Liver (tissue), 9 donors: ENCODE results near the gene ASAP2. TPM values are rescaled to one million over a fixed set of nuclear protein-coding genes. Genes with fewer than 3 reads are reported as not detected.

Experiments used
- DNase-seq: peaks from one replicate; pipeline ENCODE4 v3.0.0-alpha.2; 2017; ENCODE audit warnings: low spot score
- H3K27ac ChIP-seq, 2 donors: one replicate each; pipeline ENCODE4 v1.7.0; 2013; ENCODE audit warnings: inconsistent platforms in 2 of 2, low read length in 2 of 2, control low read depth in 1 of 2, low read depth in 1 of 2, mild to moderate bottlenecking in 1 of 2
- H3K27me3 ChIP-seq, 4 donors: one replicate each; pipeline versions ENCODE4 v1.6.1 to v1.7.0; 2013; ENCODE audit warnings: low read length in 3 of 4, inconsistent platforms in 1 of 4, mild to moderate bottlenecking in 1 of 4, moderate library complexity in 1 of 4; ENCODE audit not compliant: control insufficient read depth in 4 of 4, insufficient read depth in 4 of 4
- H3K36me3 ChIP-seq, 4 donors: one replicate each; pipeline versions ENCODE4 v1.6.1 to v1.7.0; 2013; ENCODE audit warnings: low read length in 3 of 4, mild to moderate bottlenecking in 3 of 4, low read depth in 1 of 4, moderate library complexity in 1 of 4; ENCODE audit not compliant: control insufficient read depth in 4 of 4, insufficient read depth in 3 of 4
- H3K4me1 ChIP-seq, 4 donors: one replicate each; pipeline versions ENCODE4 v1.6.1 to v1.7.0; 2013; ENCODE audit warnings: low read length in 3 of 4, mild to moderate bottlenecking in 3 of 4, moderate library complexity in 1 of 4; ENCODE audit not compliant: control insufficient read depth in 4 of 4, insufficient read depth in 4 of 4
- H3K4me3 ChIP-seq, 3 donors: one replicate each; pipeline versions ENCODE4 v1.6.1 to v1.7.0; 2013; ENCODE audit warnings: low read length in 3 of 3, control low read depth in 1 of 3, low read depth in 1 of 3, mild to moderate bottlenecking in 1 of 3
- H3K9ac ChIP-seq, 2 donors: one replicate each; pipeline ENCODE4 v1.7.0; 2013; ENCODE audit warnings: low read length in 2 of 2, mild to moderate bottlenecking in 2 of 2, moderate library complexity in 2 of 2, control low read depth in 1 of 2, low read depth in 1 of 2
- H3K9me3 ChIP-seq, 4 donors: one replicate each; pipeline versions ENCODE4 v1.6.1 to v1.7.0; 2013; ENCODE audit warnings: low read length in 3 of 4; ENCODE audit not compliant: control insufficient read depth in 4 of 4
- EGR1 ChIP-seq, 2 donors: IDR thresholded peaks; 2 replicates each; pipeline ENCODE4 v1.6.1; 2016 to 2018; ENCODE audit warnings: antibody characterized with exemption in 2 of 2, low read depth in 2 of 2
- FOXA1 ChIP-seq: IDR thresholded peaks from 2 replicates; pipeline ENCODE4 v1.6.1; 2016; ENCODE audit warnings: antibody characterized with exemption
- FOXA2 ChIP-seq: IDR thresholded peaks from 2 replicates; pipeline ENCODE4 v1.6.1; 2016; ENCODE audit warnings: antibody characterized with exemption
- GABPA ChIP-seq, 2 donors: IDR thresholded peaks in 1 of 2; conservative IDR thresholded peaks in 1 of 2; 2 replicates each; pipeline ENCODE4 v1.6.1; 2016; ENCODE audit warnings: antibody characterized with exemption in 2 of 2, mild to moderate bottlenecking in 1 of 2, moderate library complexity in 1 of 2
- HNF4A ChIP-seq, 2 donors: conservative IDR thresholded peaks; 2 replicates each; pipeline ENCODE4 v1.6.1; 2016; ENCODE audit warnings: antibody characterized with exemption in 2 of 2, mild to moderate bottlenecking in 2 of 2
- HNF4G ChIP-seq: IDR thresholded peaks from 2 replicates; pipeline ENCODE4 v1.6.1; 2016; ENCODE audit warnings: antibody characterized with exemption
- JUND ChIP-seq, 2 donors: IDR thresholded peaks; 2 replicates each; pipeline ENCODE4 v1.6.1; 2016; ENCODE audit warnings: antibody characterized with exemption in 2 of 2
- NR2F2 ChIP-seq: IDR thresholded peaks from 2 replicates; pipeline ENCODE4 v1.6.1; 2016; ENCODE audit warnings: antibody characterized with exemption
- RAD21 ChIP-seq, 2 donors: IDR thresholded peaks; 2 replicates each; pipeline ENCODE4 v1.6.1; 2016; ENCODE audit warnings: antibody characterized with exemption in 2 of 2, mild to moderate bottlenecking in 2 of 2
- RXRA ChIP-seq, 2 donors: IDR thresholded peaks; 2 replicates each; pipeline ENCODE4 v1.6.1; 2017 to 2018; ENCODE audit warnings: antibody characterized with exemption in 2 of 2, mild to moderate bottlenecking in 1 of 2
- SP1 ChIP-seq: IDR thresholded peaks from 2 replicates; pipeline ENCODE4 v1.6.1; 2018; ENCODE audit warnings: antibody characterized with exemption, mild to moderate bottlenecking
- TAF1 ChIP-seq: conservative IDR thresholded peaks from 2 replicates; pipeline ENCODE4 v1.6.1; 2016; ENCODE audit warnings: antibody characterized with exemption, mild to moderate bottlenecking
- YY1 ChIP-seq: IDR thresholded peaks from 2 replicates; pipeline ENCODE4 v1.6.1; 2016; ENCODE audit warnings: antibody characterized with exemption, mild to moderate bottlenecking
- WGBS: extraction: QIAGEN DNeasy Blood & Tissue Kit; methylation state at CpG from one replicate; pipeline ENCODE4 v1.1.7; 2013; 5-methylcytosine and 5-hydroxymethylcytosine counted together
- polyA plus RNA-seq, 2 donors: library from polyadenylated mRNA; stranded (reverse) in 1 of 2; unstranded in 1 of 2; fragments of 200-250 nt in 1 of 2; fragments of >200 nt in 1 of 2; fragmentation: Nextera tagmentation in 1 of 2; extraction: Ambion mirVana in 1 of 2; gene quantifications; one replicate each; pipeline versions ENCODE4 v1.2.1 to v1.2.3, GENCODE V29; 2013 to 2015
- total RNA-seq, 2 donors: library from RNA; depleted of rRNA; stranded (reverse); fragments of >200 nt; gene quantifications; one replicate each; pipeline ENCODE4 v1.2.3, GENCODE V29; 2014
- TF ChIP-seq, protein P1 (sequence below): IDR thresholded peaks from 2 replicates; pipeline ENCODE4 v1.6.1; 2016; ENCODE audit warnings: antibody characterized with exemption
- TF ChIP-seq, protein P2 (sequence below): fragments of 150-350 bp; IDR thresholded peaks from 2 replicates; pipeline ENCODE4 v1.5.1; 2017; ENCODE audit warnings: improper control_type of control experiment, low read depth, low read length; ENCODE audit not compliant: missing input control
- TF ChIP-seq, protein P3 (sequence below): IDR thresholded peaks from 2 replicates; pipeline ENCODE4 v1.6.1; 2016; ENCODE audit warnings: antibody characterized with exemption
- TF ChIP-seq, protein P4 (sequence below): IDR thresholded peaks from 2 replicates; pipeline ENCODE4 v1.6.1; 2016; ENCODE audit warnings: antibody characterized with exemption
- donor health status: healthy.
- donor health status: healthy.
- donor health status: healthy.
- donor health status: healthy.
- donor health status: healthy.

ASAP2 gene
- total and polyA plus RNA-seq, 4 donors, result 0.36 to 5.9 (median 2.6) TPM

DNA sequence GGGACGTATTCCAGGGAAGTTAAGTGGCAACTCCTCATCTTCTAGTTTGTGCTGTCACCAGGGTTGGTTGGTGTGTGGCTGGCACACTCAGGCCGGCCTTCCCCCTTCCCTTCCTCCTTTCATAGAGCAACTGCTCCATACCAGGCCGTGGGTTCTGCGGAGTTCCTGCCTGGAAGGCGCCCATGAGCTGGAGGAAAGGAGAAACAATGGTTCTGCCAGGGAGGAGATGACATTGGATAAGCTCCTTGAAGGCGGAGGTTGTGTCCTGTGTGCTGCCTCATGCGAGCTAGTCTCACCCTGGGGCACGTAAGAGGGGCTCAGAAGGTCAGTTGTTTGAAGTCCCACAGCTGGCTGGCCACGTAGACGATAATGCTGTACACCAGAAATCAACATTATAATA, 19.2 kb downstream of the ASAP2 start:
- H3K4me1 ChIP-seq, result peaks cover 0 to 9% (median 2%) of the 10 kb centered on the region in 4 donors
- DNase-seq, result no peak
- H3K36me3 ChIP-seq, result no peaks in the 10 kb centered on the region
- WGBS, result 84% methylated on average over 10 of the region's 10 CpGs
- H3K27ac ChIP-seq, result no peak overlapping the region
- no peak overlapping the region for H3K4me3 ChIP-seq
- H3K9ac ChIP-seq, result no peak overlapping the region
- no peaks in the 10 kb centered on the region for H3K9me3 ChIP-seq
- no peaks in the 10 kb centered on the region for H3K27me3 ChIP-seq
- TF ChIP-seq GABPA (IDR thresholded peaks at IDR 0.05 in 1 of 2, conservative IDR thresholded peaks at IDR 0.05 in 1 of 2), result no peak
- no peak for TF ChIP-seq FOXA2
- no peak for TF ChIP-seq FOXA1
- TF ChIP-seq RAD21 (IDR thresholded peaks at IDR 0.05), result no peak
- TF ChIP-seq, protein P1, sequence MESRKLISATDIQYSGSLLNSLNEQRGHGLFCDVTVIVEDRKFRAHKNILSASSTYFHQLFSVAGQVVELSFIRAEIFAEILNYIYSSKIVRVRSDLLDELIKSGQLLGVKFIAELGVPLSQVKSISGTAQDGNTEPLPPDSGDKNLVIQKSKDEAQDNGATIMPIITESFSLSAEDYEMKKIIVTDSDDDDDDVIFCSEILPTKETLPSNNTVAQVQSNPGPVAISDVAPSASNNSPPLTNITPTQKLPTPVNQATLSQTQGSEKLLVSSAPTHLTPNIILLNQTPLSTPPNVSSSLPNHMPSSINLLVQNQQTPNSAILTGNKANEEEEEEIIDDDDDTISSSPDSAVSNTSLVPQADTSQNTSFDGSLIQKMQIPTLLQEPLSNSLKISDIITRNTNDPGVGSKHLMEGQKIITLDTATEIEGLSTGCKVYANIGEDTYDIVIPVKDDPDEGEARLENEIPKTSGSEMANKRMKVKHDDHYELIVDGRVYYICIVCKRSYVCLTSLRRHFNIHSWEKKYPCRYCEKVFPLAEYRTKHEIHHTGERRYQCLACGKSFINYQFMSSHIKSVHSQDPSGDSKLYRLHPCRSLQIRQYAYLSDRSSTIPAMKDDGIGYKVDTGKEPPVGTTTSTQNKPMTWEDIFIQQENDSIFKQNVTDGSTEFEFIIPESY, result no peak
- no peak for TF ChIP-seq JUND (IDR thresholded peaks at IDR 0.05)
- TF ChIP-seq, protein P2, sequence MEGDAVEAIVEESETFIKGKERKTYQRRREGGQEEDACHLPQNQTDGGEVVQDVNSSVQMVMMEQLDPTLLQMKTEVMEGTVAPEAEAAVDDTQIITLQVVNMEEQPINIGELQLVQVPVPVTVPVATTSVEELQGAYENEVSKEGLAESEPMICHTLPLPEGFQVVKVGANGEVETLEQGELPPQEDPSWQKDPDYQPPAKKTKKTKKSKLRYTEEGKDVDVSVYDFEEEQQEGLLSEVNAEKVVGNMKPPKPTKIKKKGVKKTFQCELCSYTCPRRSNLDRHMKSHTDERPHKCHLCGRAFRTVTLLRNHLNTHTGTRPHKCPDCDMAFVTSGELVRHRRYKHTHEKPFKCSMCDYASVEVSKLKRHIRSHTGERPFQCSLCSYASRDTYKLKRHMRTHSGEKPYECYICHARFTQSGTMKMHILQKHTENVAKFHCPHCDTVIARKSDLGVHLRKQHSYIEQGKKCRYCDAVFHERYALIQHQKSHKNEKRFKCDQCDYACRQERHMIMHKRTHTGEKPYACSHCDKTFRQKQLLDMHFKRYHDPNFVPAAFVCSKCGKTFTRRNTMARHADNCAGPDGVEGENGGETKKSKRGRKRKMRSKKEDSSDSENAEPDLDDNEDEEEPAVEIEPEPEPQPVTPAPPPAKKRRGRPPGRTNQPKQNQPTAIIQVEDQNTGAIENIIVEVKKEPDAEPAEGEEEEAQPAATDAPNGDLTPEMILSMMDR, result no peak
- no peak for TF ChIP-seq HNF4A (conservative IDR thresholded peaks at IDR 0.05)
- no peak for TF ChIP-seq YY1
- no peak for TF ChIP-seq HNF4G
- no peak for TF ChIP-seq SP1
- TF ChIP-seq RXRA (IDR thresholded peaks at IDR 0.05), result no peak
- no peak for TF ChIP-seq NR2F2
- no peak for TF ChIP-seq EGR1 (IDR thresholded peaks at IDR 0.05; ENCODE audit: low read depth in 2 of 2)
- TF ChIP-seq, protein P3, sequence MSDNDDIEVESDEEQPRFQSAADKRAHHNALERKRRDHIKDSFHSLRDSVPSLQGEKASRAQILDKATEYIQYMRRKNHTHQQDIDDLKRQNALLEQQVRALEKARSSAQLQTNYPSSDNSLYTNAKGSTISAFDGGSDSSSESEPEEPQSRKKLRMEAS, result no peak

DNA sequence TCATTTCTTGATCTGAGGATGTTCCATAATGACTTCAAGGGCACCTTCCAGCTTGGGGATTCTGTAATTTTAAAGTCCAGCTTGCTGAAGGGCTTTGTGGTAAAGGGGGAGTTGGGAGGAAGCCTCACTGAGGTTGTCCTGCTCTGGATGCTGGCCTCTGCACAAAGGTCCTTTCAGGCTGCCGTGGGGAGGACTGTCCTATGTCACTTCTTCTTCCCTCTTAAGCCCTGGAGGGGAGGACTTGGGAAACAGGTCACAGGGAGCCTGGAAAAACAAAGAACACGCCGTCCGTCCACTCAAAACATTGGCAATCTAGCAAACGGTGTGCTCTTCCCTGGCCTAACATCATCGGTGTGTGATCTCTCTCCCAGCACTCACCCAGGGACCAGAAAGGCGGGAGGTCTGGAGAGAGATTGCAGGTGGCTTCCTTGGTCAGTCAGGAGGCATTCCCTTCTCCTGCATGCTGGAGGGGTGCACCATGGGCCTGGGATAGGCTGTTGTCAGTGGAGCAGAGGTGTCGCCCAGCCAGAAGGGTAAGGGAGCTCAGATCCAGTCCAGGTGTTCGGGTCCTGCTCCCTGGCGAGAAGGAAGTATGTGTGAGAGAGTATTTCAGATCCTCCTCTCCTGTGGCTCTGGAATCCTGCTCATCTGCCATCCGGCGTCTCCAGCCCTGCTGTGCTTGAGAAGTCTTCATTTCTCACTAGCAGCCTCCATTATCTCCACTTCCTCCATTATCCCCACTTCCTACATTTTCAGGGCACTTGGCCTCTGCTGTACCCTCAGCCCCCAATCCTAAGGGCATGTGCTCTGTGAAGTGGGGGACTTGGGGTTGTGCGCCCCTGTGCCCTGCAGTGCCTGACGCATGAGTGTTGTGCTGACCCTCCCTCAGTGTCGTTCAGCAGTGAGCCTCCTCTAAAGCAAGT, 20.1 kb downstream of the ASAP2 start:
- H3K27ac ChIP-seq, result no peak overlapping the region
- peaks cover 0 to 18% (median 5%) of the 10 kb centered on the region in 4 donors for H3K4me1 ChIP-seq

More for the DNA sequence above, 20.1 kb downstream of the ASAP2 start:
- no peak for TF ChIP-seq GABPA (IDR thresholded peaks at IDR 0.05 in 1 of 2, conservative IDR thresholded peaks at IDR 0.05 in 1 of 2)
- TF ChIP-seq, protein P3, result no peak
- no peak for TF ChIP-seq TAF1
- TF ChIP-seq JUND (IDR thresholded peaks at IDR 0.05), result no peak
- no peak for TF ChIP-seq NR2F2
- TF ChIP-seq RXRA (IDR thresholded peaks at IDR 0.05), result no peak
- TF ChIP-seq, protein P4, sequence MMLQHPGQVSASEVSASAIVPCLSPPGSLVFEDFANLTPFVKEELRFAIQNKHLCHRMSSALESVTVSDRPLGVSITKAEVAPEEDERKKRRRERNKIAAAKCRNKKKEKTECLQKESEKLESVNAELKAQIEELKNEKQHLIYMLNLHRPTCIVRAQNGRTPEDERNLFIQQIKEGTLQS, result no peak
- DNase-seq, result no peak
- no peaks in the 10 kb centered on the region for H3K36me3 ChIP-seq
- H3K27me3 ChIP-seq, result no peaks in the 10 kb centered on the region
- H3K4me3 ChIP-seq, result no peak overlapping the region
- WGBS, result 77% methylated on average over 15 of the region's 15 CpGs
- H3K9me3 ChIP-seq, result no peaks in the 10 kb centered on the region
- no peak overlapping the region for H3K9ac ChIP-seq
